HEK293 (cell line): Measurements from ENCODE around the gene GRB2.

Source experiments
- ATF2 ChIP-seq: fragments of 450-650 bp; formaldehyde crosslinking; IDR thresholded peaks from 2 replicates; pipeline ENCODE4 v1.5.1; 2016; ENCODE audit warnings: missing biosample characterization, missing genetic modification characterization, low read depth
- BCL11A ChIP-seq: fragments of 450-650 bp; formaldehyde crosslinking; IDR thresholded peaks from 2 replicates; pipeline ENCODE4 v1.5.1; 2016; ENCODE audit warnings: low read depth, missing biosample characterization, missing genetic modification characterization
- GFI1B ChIP-seq: fragments of 450-650 bp; formaldehyde crosslinking; IDR thresholded peaks from 2 replicates; pipeline ENCODE4 v1.5.1; 2016; ENCODE audit warnings: missing biosample characterization, missing genetic modification characterization
- GLIS1 ChIP-seq: fragments of 450-650 bp; formaldehyde crosslinking; IDR thresholded peaks from 2 replicates; pipeline ENCODE4 v1.5.1; 2016; ENCODE audit warnings: missing biosample characterization, missing genetic modification characterization
- GLIS2 ChIP-seq: fragments of 450-650 bp; formaldehyde crosslinking; IDR thresholded peaks from 2 replicates; pipeline ENCODE4 v1.5.1; 2016; ENCODE audit warnings: missing biosample characterization, missing genetic modification characterization
- TSHZ1 ChIP-seq: fragments of 450-650 bp; formaldehyde crosslinking; IDR thresholded peaks from 2 replicates; pipeline ENCODE4 v1.5.1; 2016; ENCODE audit warnings: missing biosample characterization, missing genetic modification characterization, borderline replicate concordance
- WT1 ChIP-seq: fragments of 450-650 bp; formaldehyde crosslinking; IDR thresholded peaks from 2 replicates; pipeline ENCODE4 v1.5.1; 2016; ENCODE audit warnings: missing biosample characterization, missing genetic modification characterization
- ZBTB1 ChIP-seq: fragments of 450-650 bp; formaldehyde crosslinking; IDR thresholded peaks from 2 replicates; pipeline ENCODE4 v1.5.1; 2016; ENCODE audit warnings: missing biosample characterization, missing genetic modification characterization
- ZBTB10 ChIP-seq: fragments of 450-650 bp; formaldehyde crosslinking; IDR thresholded peaks from 2 replicates; pipeline ENCODE4 v1.5.1; 2016; ENCODE audit warnings: missing biosample characterization, missing genetic modification characterization
- ZBTB21 ChIP-seq: fragments of 450-650 bp; formaldehyde crosslinking; IDR thresholded peaks from 2 replicates; pipeline ENCODE4 v1.5.1; 2017; ENCODE audit warnings: missing biosample characterization, missing genetic modification characterization
- ZNF24 ChIP-seq: fragments of 450-650 bp; formaldehyde crosslinking; IDR thresholded peaks from 2 replicates; pipeline ENCODE4 v1.5.1; 2016; ENCODE audit warnings: missing biosample characterization, missing genetic modification characterization
- ZNF280D ChIP-seq: fragments of 450-650 bp; formaldehyde crosslinking; IDR thresholded peaks from 2 replicates; pipeline ENCODE4 v1.5.1; 2016; ENCODE audit warnings: missing biosample characterization, missing genetic modification characterization
- ZNF324 ChIP-seq: fragments of 450-650 bp; formaldehyde crosslinking; IDR thresholded peaks from 2 replicates; pipeline ENCODE4 v1.5.1; 2016; ENCODE audit warnings: missing biosample characterization, missing genetic modification characterization
- ZNF362 ChIP-seq: fragments of 450-650 bp; formaldehyde crosslinking; IDR thresholded peaks from 2 replicates; pipeline ENCODE4 v1.5.1; 2016; ENCODE audit warnings: missing biosample characterization, missing genetic modification characterization
- ZNF366 ChIP-seq: fragments of 450-650 bp; formaldehyde crosslinking; conservative IDR thresholded peaks from 2 replicates; pipeline ENCODE4 v1.5.1; 2016; ENCODE audit warnings: missing biosample characterization, missing genetic modification characterization
- ZNF398 ChIP-seq: fragments of 450-650 bp; formaldehyde crosslinking; IDR thresholded peaks from 2 replicates; pipeline ENCODE4 v1.5.1; 2017; ENCODE audit warnings: missing biosample characterization, missing genetic modification characterization
- ZNF558 ChIP-seq: fragments of 450-650 bp; formaldehyde crosslinking; IDR thresholded peaks from 2 replicates; pipeline ENCODE4 v1.5.1; 2016; ENCODE audit warnings: missing biosample characterization, missing genetic modification characterization
- ZNF600 ChIP-seq: fragments of 450-650 bp; formaldehyde crosslinking; IDR thresholded peaks from 2 replicates; pipeline ENCODE4 v1.5.1; 2016; ENCODE audit warnings: missing biosample characterization, missing genetic modification characterization
- ZNF629 ChIP-seq: fragments of 450-650 bp; formaldehyde crosslinking; IDR thresholded peaks from 2 replicates; pipeline ENCODE4 v1.5.1; 2017; ENCODE audit warnings: missing biosample characterization, missing genetic modification characterization
- ZNF639 ChIP-seq: fragments of 450-650 bp; formaldehyde crosslinking; IDR thresholded peaks from 2 replicates; pipeline ENCODE4 v1.5.1; 2016; ENCODE audit warnings: missing biosample characterization, missing genetic modification characterization
- ZNF664 ChIP-seq: fragments of 450-650 bp; formaldehyde crosslinking; IDR thresholded peaks from 2 replicates; pipeline ENCODE4 v1.5.1; 2016; ENCODE audit warnings: missing biosample characterization, missing genetic modification characterization
- ZSCAN23 ChIP-seq: fragments of 450-650 bp; formaldehyde crosslinking; IDR thresholded peaks from 2 replicates; pipeline ENCODE4 v1.5.1; 2016; ENCODE audit warnings: missing biosample characterization, missing genetic modification characterization
- ZXDB ChIP-seq: fragments of 450-650 bp; formaldehyde crosslinking; IDR thresholded peaks from 2 replicates; pipeline ENCODE4 v1.5.1; 2016; ENCODE audit warnings: missing biosample characterization, missing genetic modification characterization

GRB2 gene

GRCh38 chr17:75367838-75368789, 37.4 kb downstream of the GRB2 start (continued):
- TF ChIP-seq ZNF398 (tag by site-specific recombination), result peak; percentile 74
- peak; percentile 87 for TF ChIP-seq ZNF600 (tag by site-specific recombination)
- peak; percentile 98 for TF ChIP-seq GLIS1 (tag by site-specific recombination)
- TF ChIP-seq ZNF324 (tag by site-specific recombination), result peak; percentile 95; the same call in 1 of the 2 replicates
- peak; percentile 100 for TF ChIP-seq ZNF639 (tag by site-specific recombination)
- peak; percentile 99 for TF ChIP-seq BCL11A (tag by site-specific recombination)
- peak; percentile 86 for TF ChIP-seq ZNF664 (tag by site-specific recombination)
- peak; percentile 82 for TF ChIP-seq ZXDB (tag by site-specific recombination)
- TF ChIP-seq ZNF558 (tag by site-specific recombination), result peak; percentile 82; the same call in 1 of the 2 replicates
- TF ChIP-seq ZNF362 (tag by site-specific recombination), result peak; percentile 94
- TF ChIP-seq ZBTB1 (tag by site-specific recombination), result peak; percentile 89
- 0 out of 2 replicates have a peak, but pooled peaks have one; percentile 51 for TF ChIP-seq ZBTB10 (tag by site-specific recombination)
- TF ChIP-seq ZNF24, result peak; percentile 98
- TF ChIP-seq ZNF366, result peak; percentile 96
- peak; percentile 85 for TF ChIP-seq GLIS2 (tag by site-specific recombination)
- peak; percentile 99 for TF ChIP-seq ZNF629
- peak; percentile 95 for TF ChIP-seq ZBTB21 (tag by site-specific recombination)
- peak; percentile 81 for TF ChIP-seq GFI1B (tag by site-specific recombination)
- TF ChIP-seq ATF2 (tag by site-specific recombination), result peak; percentile 84
- TF ChIP-seq ZNF280D (tag by site-specific recombination), result 0 out of 2 replicates have a peak, but pooled peaks have one; percentile 23
- TF ChIP-seq TSHZ1 (tag by site-specific recombination), result peak; percentile 95
- TF ChIP-seq WT1, result peak; percentile 99
- peak; percentile 99 for TF ChIP-seq ZSCAN23 (tag by site-specific recombination)
